Nucleus accumbens (tissue), 56 donors: ENCODE measurements around the gene NFKBIE.

Experiments used
- DNase-seq, 56 donors: peaks; one replicate each; lab custom pipeline; 2025; lab: John Stamatoyannopoulos, UW

NFKBIE gene

DNA sequence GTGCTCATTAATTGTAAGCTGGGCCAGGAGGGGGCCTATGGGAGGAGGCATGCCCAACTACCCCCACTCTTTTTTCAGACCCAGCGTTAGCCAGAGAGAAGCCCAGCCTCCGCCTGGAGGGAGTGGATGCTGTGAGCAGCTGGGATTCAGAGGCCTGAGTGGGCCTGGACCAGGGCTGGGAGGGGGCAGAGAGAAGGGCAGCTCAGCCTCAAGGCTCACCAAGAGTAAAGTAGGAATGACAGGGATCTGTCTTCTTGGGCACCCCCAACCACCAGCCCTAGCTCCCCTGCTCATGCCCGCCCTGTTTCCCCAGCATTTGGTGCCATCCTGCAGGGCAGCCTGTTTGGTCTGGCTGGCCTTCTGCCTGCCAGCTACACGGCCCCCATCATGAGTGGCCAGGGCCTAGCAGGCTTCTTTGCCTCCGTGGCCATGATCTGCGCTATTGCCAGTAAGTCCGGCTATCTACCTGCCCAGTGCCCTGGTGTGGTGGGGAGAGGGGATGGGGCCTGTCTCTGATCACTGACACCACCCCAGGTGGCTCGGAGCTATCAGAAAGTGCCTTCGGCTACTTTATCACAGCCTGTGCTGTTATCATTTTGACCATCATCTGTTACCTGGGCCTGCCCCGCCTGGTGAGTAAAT is 35.2 kb downstream of the NFKBIE start:
- no peak for DNase-seq

DNA sequence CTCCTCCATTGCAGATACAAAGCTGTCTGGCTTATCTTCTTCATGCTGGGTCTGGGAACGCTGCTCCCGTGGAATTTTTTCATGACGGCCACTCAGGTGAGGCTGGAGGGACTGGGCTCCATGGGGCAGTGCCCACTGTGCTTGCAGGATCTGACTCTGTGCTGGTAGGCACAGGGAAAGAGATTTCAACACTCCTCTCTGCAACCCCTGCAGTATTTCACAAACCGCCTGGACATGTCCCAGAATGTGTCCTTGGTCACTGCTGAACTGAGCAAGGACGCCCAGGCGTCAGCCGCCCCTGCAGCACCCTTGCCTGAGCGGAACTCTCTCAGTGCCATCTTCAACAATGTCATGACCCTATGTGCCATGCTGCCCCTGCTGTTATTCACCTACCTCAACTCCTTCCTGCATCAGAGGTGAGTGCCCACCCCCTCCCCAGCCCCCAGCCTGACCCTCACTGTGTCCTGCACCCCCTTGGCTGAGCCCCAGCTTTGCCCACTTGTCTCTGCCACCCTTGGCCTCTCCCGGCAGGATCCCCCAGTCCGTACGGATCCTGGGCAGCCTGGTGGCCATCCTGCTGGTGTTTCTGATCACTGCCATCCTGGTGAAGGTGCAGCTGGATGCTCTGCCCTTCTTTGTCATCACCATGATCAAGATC is 35.8 kb downstream of the NFKBIE start:
- no peak for DNase-seq

DNA sequence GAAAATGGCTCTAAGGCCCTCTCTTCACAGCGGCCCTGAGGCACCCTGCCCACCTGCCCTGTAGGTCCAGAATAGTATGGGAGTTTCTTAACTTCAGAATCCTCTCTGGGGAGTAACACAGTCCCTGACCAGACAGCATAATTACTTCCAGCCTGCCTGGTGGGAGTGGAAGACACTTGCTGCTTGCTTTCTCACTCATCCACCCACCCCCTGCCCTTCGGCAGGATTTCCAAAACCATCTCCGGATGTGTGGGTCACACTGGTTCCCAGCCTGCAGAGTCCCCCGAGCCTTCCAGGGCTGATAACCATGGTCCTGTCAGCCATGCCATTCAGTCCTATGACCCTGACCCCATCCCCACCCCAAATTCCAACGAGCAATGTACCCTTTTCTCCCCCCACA is 36.5 kb downstream of the NFKBIE start:
- DNase-seq: no peak

DNA sequence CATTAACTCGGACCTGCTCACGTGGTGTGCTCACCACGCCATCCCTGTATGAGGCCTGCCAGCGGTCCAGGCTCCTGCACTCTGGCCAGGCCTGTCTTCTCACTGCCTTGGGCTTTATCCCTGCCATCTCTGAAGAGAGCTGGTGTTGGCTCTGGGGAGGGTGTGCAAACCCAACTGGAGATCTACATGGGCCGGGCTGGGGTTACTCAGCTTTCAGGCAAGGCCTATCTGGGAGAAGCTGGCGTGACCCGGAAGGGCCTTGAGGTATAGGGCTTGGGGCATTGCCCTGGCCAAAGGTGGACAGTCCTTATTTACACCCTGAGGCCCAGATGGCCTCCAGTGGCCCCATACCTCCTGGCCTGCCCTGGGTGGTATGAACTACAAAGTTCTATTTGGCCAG is 36.9 kb downstream of the NFKBIE start:
- DNase-seq: no peak

DNA sequence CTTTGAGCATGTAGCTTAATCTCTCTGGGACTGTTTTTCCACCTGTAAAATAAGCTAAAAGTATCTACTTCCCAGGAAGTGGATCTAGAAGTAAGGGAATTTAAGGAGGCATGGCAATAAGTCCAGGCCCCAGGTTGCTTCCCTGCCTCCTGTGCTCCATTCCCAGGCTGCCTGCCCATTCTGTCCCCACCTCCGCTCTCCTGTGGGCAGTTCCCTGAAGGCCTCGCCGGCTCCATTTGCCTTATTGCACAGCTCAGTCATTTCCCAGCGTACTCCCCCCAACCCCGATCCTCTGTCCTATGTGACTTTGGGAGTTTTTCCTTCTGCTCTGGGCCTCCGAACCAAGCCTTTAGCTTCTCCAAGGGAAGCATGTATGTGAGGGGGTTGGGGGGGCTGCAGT is 37.3 kb downstream of the NFKBIE start:
- no peak for DNase-seq

DNA sequence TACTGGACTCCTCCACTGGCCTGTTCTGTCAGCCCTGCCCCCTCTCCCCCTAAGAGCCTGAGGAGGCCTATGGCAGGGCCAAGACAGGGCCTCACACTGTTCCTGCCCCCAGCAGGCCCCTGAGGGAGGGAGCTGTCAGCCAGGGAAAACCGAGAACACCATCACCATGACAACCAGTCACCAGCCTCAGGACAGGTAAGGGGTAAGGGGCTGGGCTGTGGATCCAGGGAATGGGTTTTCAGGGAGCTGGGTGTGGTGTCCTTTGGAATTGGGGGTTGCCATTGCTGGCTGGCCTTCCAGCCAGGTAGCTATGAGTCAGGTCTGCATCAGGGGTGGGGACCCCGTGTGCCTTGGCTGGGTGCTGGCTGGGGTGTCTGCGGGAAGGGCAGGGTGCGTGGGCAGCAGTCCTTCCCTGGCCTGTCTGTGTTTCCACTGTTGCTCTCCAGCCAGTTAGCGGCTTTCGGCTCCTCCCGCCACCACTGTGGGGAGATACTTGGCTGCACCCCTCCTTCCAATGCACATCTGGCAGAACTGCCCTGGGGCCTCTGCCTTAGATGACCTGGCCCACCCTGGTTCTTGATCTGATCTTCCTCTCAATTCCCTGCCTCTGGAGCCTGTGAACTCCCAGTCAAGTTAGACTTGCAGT is 38.1 kb downstream of the NFKBIE start:
- peak in 3 of 56 donors; percentile 50 to 72 (median 53) for DNase-seq

DNA sequence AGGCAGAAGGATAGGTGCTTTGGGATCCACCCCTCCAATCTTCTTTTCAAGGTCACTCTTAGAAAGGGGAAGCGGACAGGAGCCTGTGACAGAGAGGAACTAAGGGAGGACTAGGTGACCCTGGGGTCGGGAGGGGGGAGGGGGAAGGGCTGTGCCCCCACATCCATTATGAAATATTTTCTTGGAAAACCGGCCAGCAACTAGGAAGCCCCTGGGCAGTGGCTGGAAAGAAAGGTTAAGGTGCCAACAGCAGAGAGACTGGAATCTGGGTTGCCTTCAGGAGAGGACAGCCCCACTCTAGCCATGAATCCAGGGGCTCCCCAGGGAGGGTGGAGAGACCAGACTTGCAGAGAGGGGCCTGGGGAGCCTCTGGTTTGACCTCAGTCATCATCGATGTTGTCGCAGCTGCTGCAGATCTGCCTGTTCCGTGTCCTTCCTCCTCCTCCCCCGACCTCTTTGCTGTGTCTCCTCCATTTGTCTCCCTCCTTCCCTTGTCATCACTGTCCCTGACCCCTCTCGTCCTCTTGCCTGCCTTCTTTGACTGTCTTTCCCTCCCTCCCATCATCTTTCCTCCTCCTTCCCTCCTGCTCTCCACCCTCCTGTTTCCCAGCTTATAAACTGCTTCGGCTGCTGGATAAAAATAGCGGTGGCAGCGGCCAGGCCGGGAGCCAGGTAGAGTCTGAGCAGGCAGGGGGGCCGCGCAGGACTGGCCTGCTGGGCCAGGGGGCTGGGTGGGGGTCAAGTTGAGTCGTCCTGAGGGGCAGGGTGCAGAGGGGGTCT is 38.8 kb downstream of the NFKBIE start:
- DNase-seq: peak in 13 of 56 donors; percentile 5 to 58 (median 17)

DNA sequence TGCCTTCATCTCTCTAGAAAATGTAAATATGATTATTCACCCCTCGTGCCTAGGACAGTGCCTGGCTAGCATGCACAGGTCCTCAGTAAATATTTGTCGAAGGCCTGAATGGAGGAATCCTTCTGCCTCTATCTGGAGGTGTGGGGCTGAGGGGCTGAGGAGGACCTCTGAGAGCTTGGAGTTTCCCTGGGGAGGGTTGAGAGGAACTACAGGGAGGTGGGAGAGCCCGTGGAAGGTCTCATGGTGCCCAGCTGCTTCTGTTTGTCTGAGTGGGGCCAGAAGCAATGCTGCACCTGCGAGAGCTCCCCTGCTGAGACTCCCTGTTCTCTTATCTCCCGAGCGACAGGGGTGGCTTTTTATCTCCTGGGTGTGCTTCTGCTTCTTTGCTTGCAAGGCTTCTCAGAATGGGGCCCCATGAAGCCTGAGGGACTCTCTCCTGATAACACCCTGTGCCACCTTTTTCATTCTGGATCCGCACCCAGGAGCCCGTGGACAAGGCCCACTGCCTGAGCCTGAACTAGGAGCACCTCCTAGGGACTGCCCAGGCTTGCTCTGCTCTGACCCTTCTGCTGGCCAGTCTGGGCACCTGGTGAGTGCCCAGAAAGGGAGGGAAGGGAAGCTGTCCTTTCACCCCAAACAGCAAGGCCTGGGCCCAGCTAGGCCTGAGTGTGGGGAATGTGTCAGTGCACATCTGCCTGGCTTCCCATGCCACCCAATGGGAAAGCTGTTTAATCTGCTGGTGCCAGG is 39.6 kb downstream of the NFKBIE start:
- DNase-seq: no peak

DNA sequence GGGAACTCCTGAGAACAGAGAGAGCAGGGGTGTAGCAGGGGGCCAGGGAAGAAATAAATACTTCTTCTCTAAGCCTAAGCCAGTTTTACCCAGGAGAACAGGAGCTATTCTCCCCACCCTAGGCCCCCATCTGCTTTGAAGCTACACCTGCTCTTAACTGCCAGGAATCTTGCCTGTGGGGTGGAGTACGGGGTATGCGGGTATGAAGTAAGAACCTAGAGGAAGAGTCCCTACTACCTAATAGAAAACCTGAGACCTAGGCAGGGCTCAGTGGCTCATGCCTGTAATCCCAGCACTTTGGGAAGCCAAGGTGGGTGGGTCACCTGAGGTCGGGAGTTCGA is 40.4 kb downstream of the NFKBIE start:
- DNase-seq: no peak

DNA sequence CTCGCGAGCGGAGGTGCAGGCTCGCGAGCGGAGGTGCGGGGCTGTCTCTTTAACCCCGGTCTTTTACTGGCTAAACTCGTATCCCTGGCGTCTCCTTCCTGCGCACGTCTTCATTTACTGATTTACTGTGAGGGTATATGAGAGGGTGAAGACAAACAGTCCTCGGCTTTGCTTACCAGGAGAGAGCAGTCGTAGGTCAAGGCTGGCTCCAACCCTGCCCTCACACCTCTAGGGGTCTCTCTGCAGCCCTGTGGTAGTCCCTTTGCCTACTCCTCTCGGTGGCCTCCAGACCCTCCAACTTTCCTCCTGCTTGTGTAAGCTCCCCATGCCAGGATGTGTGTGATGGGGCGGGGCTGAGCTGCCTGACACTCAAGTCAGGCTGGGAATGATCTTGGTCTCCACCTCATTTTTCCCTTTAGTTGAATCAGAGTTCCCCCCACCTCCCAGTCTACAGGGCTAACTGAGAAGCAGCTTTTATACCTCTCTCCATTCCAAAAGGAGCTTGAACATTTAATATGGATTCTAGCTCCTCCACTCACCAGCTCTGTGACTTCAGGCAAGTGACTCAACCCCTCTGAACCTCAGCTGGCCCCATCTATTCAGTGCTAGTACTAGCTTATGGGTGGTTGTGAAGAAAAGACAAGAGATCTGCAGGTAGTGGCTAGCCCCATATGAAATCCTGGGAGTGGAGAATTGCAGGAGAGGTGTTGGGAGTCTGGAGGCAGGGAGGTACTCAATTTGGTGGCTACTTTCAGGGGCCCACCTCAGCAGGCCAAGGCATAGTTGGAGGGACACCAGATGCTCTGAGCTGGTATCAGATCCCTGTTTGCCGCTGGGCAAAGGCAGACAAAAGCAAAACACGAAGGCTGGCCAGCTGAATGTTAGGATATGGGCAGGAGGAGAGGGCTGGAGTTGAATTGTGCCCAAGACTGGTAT is 41.1 kb downstream of the NFKBIE start:
- DNase-seq: peak in 11 of 56 donors; percentile 18 to 51 (median 33)

DNA sequence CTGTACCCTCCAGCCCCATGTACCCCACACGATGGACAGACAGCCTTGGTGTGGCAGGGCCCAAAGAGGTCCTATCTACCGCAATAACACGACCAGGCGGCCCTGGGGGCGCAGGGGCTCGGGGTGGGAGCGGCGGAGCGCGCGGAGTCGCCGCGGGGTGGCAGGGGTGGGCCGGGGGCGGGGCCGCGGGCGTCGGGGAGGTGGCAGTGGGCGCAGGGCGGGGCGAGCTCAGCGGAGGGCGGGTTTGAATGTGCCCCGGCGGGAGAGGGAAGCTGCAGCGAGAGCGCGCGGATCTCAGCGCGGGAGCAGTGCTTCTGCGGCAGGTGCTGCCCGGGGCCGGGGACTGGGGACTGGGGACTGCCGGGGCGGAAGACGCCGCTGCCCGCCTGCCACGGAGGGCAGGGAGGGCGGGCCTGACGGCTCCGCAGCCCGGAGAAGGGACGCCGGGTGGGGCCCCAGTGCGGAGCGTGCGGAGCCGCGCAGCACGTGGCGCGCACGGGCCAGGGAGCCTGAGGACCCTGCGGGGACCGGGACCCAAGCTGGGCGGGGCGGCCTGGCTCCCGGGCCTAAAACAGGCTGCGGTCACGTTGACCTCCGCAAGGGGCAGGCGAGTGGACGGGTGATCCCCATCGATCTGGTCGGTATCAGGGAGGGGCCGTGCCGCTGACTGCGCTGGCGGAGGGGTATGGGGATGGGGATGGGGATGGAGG is 41.9 kb downstream of the NFKBIE start, which contains the start of gene SLC29A1:
SLC29A1 (plus strand) TSS at position 277 of the 710 bp plus-strand sequence. CDS start 3,719 bp downstream, outside the sequence.
- DNase-seq: peak in 49 of 56 donors; percentile 14 to 83 (median 53)

DNA sequence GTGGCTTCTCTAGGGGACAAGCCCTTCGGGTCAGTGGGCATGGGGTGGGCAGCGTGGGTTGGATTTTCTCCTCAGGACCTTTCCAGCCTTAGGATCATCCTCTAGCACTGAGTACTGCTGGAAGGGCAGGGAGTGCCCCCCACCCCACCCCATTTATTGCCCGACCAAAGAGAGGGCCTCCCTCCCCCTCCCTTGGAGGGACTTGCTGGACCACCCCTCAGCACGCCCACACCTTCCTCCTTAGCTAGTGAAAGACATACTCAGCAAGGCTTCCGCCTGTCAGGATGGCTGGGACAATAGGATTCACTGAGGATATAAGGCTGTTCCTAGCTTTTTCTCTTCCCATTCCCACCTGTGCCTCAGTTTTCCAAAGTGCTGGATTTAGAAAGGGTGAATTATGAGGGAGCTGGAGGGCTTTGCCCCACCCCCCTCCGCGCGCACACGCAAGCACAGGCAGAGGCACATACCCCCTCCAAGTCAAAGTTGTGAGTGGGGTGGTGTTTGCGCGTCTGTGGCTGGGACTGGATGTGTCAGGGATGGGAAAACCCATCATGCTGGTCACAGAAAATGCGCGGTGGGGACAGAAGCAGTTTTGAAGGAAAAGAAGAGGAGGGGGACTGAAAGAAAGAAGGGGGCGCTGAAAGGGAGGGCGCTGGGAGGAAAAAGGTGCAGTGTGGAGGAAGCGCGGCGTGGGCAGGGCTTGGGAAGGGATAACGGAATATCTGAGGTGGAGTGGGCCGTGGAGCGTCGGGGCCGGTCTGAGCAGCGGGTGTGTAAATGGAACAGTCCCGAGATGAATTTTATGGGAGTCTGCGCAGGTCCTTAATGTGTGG is 42.6 kb downstream of the NFKBIE start:
- peak in 3 of 56 donors; percentile 33 to 58 (median 54) for DNase-seq

DNA sequence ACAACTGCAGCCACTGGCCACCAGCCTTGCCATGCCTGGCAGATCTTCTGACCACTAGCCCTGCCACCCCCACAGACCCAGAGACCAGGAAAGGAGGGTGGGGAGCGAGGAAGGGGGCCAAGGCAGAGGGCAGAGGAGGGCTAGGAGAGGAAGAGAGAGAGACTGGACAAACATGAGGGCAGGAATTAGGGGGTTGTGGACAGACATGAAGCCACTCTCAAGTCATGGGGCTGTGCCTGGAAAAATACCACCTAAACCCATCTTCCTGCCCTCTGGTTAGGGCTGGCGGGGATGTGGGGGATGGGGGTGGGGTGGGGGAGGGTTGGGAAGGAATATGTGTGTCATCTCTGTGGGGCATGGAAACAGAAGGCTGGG is 43.4 kb downstream of the NFKBIE start:
- DNase-seq: peak in 1 of 56 donors; percentile 55

DNA sequence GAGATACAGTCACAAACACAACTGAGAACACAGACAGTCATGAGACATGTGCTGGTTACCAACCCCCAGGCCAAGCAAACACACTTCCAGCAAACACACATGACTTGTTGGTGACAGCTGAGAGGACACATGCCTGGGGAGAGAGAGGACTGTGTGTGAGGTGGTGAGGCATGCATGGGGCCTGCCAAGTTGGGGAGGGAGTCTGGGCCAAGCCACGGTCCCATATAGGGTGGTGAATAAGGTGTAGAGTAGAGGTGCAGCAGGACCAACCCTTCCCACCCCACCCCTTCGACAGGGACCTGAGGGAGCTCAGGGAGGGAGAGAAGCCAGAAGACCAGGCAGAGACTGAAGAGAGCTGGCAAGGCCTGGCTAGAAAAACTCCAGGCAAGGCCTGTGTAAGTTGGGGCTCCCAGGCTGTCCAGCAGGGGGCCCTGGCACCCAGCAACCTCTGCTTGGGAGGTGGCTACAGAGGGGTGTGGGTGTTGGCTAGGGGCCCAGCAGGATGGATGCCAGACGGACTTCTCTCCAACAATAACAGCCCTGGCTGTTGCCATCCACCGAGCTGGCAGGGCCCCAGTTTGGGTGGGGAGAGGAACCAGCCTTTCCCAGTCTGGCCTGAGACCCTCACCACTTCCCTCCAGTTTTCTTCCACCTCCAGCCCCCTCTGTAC is 43.9 kb downstream of the NFKBIE start:
- peak in 50 of 56 donors; percentile 6 to 81 (median 56) for DNase-seq

DNA sequence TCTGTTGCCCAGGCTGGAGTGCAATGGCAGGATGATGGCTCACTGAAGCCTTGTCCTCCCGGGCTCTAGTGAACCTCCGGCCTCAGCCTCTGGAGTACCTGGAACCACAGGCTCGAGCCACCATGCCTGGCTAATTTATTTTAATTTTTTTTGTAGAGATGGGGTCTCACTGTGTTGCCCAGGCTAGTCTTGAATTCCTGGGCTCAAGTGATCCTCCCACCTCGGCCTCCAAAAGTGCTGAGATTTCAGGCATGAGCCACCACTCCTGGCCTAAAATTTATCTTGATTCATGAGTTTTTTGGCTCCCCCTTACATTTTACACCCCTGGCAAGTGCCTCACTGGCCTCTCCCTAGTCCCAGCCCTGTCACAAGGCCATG is 44.4 kb downstream of the NFKBIE start:
- no peak for DNase-seq

DNA sequence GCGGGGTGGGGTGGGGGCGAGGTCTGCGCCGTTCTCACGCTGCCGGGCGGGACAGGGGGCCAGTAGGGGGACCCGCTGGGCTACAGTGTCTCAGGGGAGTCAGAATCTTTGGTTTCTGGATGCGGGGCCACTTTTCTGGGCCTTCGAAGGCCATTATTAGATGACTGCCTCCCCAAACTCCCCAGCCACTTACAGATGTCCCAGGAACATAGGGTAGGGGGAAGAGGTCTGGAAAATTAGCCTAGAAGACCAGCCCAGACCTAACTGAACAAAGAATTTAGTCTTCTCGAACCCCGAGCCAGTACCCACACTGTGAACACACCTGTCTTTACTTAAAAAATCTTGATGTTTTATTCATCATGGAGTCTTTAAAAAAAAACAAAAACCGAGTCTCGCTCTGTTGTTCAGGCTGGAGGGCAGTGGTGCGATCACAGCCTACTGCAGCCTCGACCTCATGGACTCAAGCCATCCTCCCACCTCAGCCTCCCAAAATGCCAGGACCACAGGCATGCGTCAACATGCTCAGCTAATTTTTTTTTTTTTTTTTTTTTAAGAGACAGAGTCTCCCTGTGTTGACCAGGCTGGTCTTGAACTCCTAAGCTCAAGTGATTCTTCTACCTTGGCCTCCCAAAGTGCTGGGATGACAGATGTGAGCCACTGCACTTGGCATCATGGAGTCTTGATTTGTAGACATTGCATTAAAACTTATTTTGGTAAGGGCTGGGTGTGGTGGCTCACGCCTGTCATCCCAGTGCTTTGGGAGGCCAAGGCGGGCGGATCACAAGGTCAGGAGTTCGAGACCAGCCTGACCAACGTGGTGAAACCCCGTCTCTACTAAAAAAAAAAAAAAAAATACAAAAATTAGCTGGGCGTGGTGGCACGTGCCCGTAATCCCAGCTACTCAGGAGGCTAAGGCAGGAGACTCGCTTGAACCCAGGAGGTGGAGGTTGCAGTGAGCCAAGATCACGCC is 45.3 kb downstream of the NFKBIE start:
- DNase-seq: no peak
